Endothelial cell of umbilical vein (primary cell): Measurements from ENCODE around the gene SYNPR.

Experiments used
- EZH2 ChIP-seq: IDR thresholded peaks from 2 replicates; pipeline ENCODE4 v1.6.1; 2012; ENCODE audit warnings: borderline replicate concordance, low read depth, mild to moderate bottlenecking, moderate library complexity, low read length, inconsistent platforms; ENCODE audit not compliant: severe bottlenecking
- MYC ChIP-seq: IDR thresholded peaks from one replicate; pipeline ENCODE4 v1.6.1; 2011; ENCODE audit warnings: mild to moderate bottlenecking, low read depth, low read length
- POLR2A ChIP-seq: IDR thresholded peaks from 2 replicates; pipeline ENCODE4 v1.6.1; 2012; ENCODE audit warnings: low read depth, mild to moderate bottlenecking, control low read depth, low read length
- POLR2AphosphoS5 ChIP-seq: IDR thresholded peaks from 2 replicates; pipeline ENCODE4 v1.6.1; 2012; ENCODE audit warnings: low read depth, mild to moderate bottlenecking, control low read depth, low read length, moderate library complexity; ENCODE audit not compliant: insufficient read depth
- TF ChIP-seq, protein P1 (sequence below), 2 donors: IDR thresholded peaks; 1 replicate in 1 of 2; 2 replicates in 1 of 2; pipeline ENCODE4 v1.5.1; 2011; ENCODE audit warnings: low read length in 2 of 2, mild to moderate bottlenecking in 2 of 2, moderate library complexity in 2 of 2, control low read depth in 1 of 2, inconsistent platforms in 1 of 2, low read depth in 1 of 2; ENCODE audit not compliant: insufficient read depth in 1 of 2; ENCODE audit errors: extremely low read depth in 1 of 2
- TF ChIP-seq, protein P2 (sequence below): IDR thresholded peaks from 2 replicates; pipeline ENCODE4 v1.6.1; 2011; ENCODE audit not compliant: insufficient read depth, insufficient read length

DNA sequence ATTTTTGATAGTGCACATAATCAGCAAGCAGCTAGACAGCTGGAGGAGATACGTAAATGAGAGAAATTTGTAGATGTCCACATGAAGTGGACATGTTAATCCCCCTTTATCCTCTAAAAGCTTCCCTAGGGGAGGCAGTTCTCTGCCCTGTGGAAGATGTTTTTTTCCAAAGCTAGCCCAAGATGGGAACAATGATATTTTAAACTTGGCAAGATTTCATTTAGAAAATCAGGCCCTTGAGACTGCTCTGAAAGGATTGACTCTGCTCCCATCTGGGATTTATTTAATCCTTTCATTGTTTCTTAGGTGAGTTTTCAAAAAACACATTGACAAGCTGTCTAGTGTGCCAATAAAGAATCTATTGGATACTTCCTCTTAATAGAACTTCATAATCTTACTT lies 92.0 kb downstream of the SYNPR start:
- TF ChIP-seq, protein P1, sequence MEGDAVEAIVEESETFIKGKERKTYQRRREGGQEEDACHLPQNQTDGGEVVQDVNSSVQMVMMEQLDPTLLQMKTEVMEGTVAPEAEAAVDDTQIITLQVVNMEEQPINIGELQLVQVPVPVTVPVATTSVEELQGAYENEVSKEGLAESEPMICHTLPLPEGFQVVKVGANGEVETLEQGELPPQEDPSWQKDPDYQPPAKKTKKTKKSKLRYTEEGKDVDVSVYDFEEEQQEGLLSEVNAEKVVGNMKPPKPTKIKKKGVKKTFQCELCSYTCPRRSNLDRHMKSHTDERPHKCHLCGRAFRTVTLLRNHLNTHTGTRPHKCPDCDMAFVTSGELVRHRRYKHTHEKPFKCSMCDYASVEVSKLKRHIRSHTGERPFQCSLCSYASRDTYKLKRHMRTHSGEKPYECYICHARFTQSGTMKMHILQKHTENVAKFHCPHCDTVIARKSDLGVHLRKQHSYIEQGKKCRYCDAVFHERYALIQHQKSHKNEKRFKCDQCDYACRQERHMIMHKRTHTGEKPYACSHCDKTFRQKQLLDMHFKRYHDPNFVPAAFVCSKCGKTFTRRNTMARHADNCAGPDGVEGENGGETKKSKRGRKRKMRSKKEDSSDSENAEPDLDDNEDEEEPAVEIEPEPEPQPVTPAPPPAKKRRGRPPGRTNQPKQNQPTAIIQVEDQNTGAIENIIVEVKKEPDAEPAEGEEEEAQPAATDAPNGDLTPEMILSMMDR (IDR thresholded peaks at IDR 0.05; ENCODE audit: extremely low read depth in 1 of 2, insufficient read depth in 1 of 2, low read depth in 1 of 2, low read length in 2 of 2), result no peak
- TF ChIP-seq POLR2A, result no peak
- TF ChIP-seq EZH2, result no peak
- TF ChIP-seq, protein P2, sequence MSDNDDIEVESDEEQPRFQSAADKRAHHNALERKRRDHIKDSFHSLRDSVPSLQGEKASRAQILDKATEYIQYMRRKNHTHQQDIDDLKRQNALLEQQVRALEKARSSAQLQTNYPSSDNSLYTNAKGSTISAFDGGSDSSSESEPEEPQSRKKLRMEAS, result no peak
- no peak for TF ChIP-seq POLR2AphosphoS5
- no peak for TF ChIP-seq MYC
